Ishikawa (cell line): ENCODE data around the gene GPER1.

Source experiments
- EP300 ChIP-seq: IDR thresholded peaks from 2 replicates; pipeline ENCODE4 v1.6.1; 2012; ENCODE audit warnings: borderline replicate concordance
- MAX ChIP-seq: IDR thresholded peaks from 2 replicates; pipeline ENCODE4 v1.6.1; 2012
- RAD21 ChIP-seq: IDR thresholded peaks from 2 replicates; pipeline ENCODE4 v1.6.1; 2012; ENCODE audit warnings: low read depth
- TAF1 ChIP-seq: IDR thresholded peaks from 2 replicates; pipeline ENCODE4 v1.6.1; 2012; ENCODE audit warnings: low read depth, mild to moderate bottlenecking
- USF1 ChIP-seq: IDR thresholded peaks from 2 replicates; pipeline ENCODE4 v1.6.1; 2012
- YY1 ChIP-seq: IDR thresholded peaks from 2 replicates; pipeline ENCODE4 v1.6.1; 2012; ENCODE audit warnings: low read depth
- TF ChIP-seq, protein P1 (sequence below): IDR thresholded peaks from 2 replicates; pipeline ENCODE4 v1.6.1; 2012; ENCODE audit warnings: low read depth, mild to moderate bottlenecking

DNA sequence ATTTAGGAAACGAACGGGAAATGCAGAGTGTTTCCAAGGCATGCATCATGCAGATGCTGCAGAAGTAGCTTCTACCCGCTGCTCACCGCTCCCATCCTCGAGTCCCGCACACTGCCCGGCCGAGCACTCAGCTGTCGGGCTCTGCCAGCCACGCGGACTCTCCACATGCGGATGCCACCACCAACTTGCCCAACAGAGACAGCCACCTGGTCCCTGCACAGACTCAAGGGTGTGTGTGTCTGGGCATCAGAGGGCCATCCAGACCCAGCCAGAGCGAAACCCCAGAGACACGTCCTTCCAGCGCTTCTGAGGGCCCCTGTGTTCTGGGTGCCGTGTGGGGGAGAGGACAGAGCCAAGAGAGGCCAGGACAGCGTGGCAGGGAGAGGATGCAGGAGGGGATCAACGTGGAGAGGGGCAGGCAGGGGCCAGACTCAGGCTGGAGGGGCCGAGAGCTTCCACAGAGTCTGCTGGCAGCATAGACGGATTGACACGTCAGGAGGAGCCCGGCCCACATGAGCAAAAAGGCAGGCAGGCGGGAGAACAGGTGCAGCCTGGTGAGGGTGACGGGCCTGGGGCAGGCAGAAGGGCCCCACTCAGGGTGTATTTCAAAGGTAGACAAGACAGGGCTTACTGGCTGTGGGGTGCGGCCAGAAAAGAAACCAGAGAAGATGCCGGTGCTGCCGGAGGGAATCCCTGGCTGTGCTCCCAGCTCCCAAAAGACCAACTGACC is 18.3 kb downstream of the GPER1 start:
- TF ChIP-seq TAF1: no peak
- no peak for TF ChIP-seq EP300
- TF ChIP-seq, protein P1, sequence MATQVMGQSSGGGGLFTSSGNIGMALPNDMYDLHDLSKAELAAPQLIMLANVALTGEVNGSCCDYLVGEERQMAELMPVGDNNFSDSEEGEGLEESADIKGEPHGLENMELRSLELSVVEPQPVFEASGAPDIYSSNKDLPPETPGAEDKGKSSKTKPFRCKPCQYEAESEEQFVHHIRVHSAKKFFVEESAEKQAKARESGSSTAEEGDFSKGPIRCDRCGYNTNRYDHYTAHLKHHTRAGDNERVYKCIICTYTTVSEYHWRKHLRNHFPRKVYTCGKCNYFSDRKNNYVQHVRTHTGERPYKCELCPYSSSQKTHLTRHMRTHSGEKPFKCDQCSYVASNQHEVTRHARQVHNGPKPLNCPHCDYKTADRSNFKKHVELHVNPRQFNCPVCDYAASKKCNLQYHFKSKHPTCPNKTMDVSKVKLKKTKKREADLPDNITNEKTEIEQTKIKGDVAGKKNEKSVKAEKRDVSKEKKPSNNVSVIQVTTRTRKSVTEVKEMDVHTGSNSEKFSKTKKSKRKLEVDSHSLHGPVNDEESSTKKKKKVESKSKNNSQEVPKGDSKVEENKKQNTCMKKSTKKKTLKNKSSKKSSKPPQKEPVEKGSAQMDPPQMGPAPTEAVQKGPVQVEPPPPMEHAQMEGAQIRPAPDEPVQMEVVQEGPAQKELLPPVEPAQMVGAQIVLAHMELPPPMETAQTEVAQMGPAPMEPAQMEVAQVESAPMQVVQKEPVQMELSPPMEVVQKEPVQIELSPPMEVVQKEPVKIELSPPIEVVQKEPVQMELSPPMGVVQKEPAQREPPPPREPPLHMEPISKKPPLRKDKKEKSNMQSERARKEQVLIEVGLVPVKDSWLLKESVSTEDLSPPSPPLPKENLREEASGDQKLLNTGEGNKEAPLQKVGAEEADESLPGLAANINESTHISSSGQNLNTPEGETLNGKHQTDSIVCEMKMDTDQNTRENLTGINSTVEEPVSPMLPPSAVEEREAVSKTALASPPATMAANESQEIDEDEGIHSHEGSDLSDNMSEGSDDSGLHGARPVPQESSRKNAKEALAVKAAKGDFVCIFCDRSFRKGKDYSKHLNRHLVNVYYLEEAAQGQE: no peak
- no peak for TF ChIP-seq MAX
- no peak for TF ChIP-seq YY1
- no peak for TF ChIP-seq USF1
- no peak for TF ChIP-seq RAD21
